HG02610 (cell line): ENCODE data around the gene DIAPH3.

Experiments
- ATAC-seq: cut with Tn5 transposase; IDR thresholded peaks from one replicate; pipeline ENCODE4 v1.9.1; 2021; ENCODE audit warnings: mild to moderate bottlenecking, moderate library complexity; ENCODE audit not compliant: unreplicated experiment

Gene DIAPH3

DNA sequence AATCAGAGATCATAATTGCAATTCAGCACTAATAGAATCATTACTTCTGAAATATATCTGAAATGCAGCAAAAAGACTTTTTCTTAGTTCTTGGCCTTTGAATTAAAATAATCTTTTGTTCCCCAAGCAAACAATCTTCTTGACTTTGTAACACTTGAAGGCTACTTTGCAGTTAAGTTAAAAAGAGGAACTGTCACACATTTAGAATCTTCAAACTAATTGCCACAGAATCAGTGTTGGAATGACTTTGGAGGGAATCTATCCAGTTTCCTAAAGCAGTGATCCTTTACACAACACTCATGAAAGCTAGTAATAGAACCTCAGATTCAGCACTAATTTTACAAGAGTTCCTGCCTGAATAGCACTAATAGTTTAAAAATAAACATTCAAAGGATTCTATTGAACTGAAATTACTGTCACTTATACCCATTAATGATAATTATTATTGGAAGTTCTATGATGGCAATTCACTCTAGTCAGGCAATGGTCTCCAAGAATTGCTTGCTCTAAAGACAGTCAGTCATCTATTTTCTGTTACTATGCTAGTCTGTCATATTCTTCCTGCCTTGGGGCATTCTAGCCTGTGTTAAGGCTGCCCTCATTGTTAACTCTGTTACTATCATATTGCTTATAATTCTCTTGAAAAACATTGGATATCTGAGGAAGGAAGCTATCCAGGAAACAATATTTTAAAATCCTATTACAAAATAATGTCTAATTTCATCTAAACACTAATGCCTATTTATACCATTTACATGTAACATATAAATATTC lies 362.4 kb downstream of the DIAPH3 start:
- ATAC-seq, result no peak

DNA sequence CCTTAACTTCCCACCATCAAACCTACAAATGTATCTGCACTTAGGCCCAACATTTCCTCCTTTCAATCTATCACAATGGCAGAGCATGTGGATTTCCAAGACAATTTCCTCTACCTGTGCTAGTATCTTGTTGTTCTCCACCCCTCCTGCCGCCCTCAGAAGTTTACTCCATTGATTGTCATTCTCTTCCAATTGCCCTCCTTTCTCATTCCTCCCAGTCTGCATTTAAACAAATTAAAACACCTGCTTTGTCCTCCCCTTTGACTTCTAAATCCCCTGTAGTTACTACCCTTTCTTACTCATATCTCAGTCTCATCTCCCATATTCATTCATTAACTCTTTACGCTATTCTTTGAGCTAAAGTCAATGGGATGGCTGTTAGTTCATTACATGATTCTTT lies 370.6 kb downstream of the DIAPH3 start:
- ATAC-seq, result no peak

DNA sequence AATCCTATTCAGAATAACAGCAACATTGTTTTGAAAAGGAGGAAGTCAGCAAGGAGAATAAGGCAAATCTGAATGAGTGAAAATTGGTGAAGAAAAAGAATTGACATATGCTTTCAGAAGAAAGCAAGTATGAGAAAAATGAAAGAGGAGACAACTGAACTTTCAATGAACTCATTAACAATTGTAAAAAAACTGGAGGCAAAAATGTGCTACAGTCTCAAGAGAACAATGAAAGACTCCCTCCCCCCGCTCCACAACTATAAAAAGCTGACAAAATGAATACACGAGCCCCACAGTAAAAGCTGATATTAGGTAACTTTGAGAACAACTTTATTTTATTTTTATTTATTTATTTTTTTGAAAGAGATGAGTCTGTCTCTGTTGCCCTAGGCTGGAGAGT lies 373.1 kb downstream of the DIAPH3 start:
- no peak for ATAC-seq

DNA sequence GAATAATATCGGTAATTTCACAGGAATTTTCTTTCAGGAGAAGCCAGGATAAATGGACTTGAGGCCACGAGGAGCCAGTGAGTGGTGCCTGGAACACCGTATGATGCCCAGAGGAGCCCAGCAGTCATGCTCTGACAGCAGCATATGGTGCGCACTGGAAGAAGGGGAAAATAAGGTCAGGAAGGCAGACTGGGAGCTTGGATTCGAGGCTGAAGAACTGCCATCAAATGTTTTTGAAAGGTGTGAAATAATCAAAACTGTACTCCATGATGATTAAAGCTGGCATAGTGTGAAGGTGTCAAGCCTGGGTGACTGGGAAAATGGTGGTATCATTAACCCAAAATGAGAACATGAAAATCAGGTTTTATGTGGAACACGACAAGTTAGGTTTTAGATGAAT lies 374.2 kb downstream of the DIAPH3 start:
- ATAC-seq, result no peak

DNA sequence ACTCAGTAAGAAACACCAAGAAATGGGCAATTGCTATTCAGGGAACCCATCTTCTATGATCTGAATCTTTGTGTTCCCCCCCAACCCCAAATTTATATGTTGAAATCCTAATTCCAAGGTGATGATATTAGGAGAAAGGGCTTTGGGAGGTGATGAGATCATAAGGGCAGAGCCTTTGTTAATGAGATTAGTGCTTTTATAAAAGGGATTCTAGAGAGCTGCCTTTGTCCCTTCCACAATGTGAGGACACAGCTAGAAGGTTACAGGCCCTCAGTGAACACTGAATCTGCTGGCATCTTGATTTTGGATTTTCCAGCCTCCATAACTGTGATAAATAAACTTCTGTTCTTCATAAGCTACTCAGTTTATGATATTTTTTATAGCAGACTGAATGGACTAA lies 376.0 kb downstream of the DIAPH3 start:
- ATAC-seq, result no peak

DNA sequence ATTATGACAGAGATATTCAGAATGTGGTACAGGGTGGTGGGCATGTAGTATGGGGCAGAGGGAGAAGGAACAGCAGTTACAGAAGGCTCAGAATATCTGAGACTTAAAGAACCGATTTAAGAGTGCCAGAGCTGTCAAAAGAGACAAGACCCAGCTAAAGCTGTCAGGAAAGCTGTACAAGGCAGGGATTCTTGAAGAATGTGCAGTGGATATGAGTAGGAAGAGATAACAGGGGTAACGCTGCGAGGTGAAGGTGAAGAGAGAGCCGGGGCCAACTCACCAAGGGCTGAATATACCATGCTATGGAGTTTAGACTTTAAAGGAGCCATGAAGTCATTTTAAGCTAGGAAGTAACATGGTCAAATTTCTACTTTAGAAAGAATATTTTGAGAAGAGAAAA lies 381.0 kb downstream of the DIAPH3 start:
- ATAC-seq, result no peak

DNA sequence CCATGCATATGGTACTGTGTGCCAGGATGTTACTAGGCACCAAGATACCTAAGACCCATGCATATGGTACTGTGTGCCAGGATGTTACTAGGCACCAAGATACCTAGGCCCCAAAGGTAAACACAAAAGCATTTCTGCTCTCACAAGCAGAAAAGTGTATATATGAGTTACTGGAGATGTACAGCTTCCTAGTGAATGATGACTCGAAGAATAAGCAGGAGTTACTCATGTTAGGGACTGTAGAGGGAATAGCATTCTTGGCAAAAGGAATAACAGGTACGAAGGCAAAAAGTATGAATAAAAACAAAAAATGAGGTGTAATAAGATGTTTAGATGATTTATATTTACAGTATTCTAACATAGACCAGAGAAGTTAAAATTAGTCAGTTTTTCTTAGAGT lies 383.7 kb downstream of the DIAPH3 start:
- no peak for ATAC-seq

DNA sequence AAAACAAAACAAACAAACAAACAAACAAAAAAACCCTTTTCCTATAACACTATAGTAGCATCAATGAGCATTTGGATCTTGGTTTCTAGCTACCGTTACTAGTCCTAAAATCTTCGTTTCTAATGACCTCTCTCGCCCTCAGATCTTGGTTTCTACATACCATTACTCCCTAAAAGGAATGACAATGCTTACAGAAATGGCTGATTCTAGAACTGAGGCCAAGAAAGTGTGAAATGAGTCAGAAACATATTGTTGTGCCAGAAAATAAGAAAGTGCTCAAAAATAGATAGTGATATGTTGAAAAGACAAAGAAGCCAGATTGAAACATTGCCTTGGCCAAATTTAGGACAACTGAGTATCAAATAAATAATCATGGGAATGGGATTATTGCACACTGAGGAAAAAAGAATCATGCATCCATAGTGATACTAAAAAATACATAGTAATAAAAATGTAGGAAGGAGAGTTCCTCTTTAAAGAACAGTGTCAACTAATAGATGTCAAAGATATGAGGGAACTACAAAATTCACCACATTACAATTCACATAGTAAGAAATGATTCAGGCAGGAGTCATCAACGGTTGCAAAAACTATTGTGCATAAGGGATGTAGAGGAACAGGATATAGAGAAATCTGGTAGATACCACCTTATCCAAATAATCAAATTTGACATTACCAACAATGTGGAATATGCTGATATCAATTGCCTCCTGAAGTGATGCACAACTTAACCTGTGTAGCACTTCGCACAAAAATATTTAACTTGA lies 386.6 kb downstream of the DIAPH3 start:
- ATAC-seq, result peak; percentile 73

DNA sequence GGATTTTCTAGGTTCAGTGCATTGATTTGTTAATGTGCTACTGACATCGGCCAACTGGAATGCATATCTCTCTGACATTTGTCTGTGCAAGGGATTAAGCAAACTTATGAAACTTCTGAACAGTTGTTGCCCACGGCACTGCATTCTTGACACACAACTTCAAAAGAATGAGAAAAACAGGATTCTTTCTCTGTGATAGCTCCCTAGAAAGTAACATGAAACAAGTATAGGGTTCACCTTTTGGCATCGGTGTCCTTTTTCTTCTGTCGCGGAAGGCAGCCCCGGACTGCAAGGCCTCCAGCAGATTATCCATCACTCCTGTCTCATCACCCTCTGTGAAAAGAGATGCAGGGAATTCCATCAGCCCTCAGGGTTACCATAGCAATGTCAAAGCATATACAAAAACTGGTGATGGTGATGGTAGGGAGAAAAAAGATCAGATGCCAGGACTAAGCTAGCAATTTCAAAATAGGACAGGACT lies 389.2 kb downstream of the DIAPH3 start:
- no peak for ATAC-seq

DNA sequence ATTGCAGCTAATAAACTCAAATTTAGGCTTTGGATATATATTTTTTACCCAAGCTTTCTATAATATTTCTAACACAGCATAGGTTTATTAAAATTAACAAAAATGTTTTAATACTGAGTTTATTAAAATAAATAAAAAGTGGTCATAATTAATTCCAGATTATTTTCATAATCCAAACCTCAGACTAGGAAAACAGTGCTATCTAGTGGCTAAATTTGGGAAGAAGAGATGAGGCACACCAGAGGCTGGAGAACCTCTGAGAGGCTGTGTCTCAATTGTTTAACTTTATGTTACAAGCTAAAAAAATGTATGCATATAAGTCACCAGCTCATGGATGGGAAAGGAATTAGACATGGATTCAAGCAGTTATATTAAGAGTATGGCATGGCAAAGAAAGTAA lies 392.5 kb downstream of the DIAPH3 start:
- ATAC-seq, result no peak

DNA sequence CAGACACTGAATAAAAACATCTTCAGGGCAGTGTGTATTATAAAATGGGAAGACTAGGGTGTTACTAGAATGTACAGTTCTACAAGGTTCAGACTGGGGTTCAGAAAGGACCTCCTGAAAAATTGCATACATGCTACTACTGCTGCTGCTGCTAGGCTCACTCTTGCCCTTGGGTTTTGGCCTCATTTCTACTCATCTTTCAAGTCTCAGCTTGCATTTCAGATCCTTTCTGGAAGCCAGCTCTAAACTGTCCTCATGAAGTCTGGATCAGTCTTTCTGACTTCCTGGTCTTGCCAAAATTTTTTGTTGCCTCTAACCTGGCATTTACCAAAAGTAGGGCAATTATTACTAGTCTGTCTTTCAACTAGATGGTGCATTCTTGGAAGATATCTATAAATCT lies 393.3 kb downstream of the DIAPH3 start:
- ATAC-seq, result no peak

DNA sequence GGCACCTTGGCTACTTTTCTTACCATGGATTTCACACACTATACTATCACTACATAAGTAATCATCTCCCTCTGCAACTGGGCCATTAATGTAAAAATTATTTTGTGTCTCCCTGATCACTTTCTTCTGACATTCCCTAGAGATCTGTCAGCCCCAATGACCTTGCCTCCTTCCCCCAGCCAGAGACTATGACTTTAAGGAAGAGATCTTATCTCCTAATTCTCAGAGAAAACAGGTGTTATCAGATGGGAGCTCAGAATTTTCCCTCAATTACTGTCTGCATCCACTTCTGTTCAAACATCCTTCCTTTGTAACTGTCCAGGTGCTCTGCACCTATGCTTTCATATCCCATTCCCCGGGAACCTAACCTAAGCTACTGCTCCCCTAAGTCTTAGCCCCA lies 397.5 kb downstream of the DIAPH3 start:
- no peak for ATAC-seq

DNA sequence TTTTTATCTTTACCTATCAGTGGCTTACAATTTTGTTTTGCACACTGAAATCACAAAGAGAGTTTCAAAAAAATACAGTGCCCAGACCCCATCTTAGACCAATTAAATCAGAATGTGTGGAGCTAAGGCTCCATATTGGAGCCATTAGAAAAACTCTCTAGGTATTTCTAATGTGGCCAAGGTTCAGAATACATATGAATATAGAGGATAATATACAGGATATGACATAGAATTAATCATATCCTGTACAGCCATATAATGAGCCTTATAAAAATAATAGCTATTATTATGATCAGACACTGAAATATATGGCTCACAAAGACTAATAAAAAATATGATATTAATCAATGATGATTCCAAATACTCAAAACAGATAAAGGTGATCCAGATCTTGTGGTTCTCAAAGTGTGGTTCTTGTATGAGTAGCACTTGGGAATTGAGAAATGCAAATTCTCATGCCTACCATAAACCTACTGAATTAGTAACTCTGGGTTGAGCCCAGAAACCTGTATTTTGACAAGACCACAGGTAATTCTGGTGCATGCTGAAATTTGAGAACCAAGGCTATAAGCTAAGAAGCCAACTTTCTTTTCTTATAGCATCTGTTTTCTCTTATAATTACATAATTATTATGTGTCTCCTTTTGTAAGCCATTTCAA lies 408.0 kb downstream of the DIAPH3 start:
- ATAC-seq, result no peak

DNA sequence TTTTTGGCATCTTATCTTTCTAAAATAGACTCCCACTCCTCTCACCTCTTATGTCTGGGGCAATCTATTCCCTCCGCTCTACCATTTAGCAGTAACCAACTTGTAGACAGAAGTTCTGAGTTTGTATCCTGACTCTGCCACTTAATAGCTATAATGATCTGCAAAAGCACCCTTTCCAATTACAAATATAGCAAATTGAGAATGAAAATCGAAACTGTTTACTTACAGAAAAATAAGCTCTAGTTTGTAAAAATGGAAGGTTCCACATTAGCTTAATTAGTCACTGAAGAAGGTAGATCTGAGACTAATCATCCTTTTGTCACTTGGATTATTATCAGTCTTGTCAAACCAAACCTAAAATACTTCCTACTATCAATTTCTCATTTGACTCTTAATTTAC lies 409.3 kb downstream of the DIAPH3 start:
- ATAC-seq, result no peak

DNA sequence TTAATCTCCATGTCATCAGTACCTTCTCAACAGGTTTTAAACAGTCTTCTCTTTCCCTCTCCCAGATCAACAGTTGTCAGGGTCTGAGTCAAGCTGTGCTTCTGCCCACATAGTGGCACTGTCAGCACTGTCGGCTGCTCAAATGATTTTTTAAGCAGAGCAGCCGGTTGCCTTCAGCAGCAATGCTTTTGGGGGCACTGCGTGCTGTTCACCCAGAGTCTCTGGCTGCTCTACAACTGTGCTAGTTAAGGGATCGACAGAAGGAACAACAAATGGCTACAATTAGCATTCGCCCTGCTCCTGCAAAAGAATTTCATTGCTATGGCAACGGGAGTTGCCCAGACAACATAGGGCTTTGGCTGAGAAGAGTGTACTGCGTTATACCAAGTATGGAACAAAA lies 412.9 kb downstream of the DIAPH3 start:
- no peak for ATAC-seq

DNA sequence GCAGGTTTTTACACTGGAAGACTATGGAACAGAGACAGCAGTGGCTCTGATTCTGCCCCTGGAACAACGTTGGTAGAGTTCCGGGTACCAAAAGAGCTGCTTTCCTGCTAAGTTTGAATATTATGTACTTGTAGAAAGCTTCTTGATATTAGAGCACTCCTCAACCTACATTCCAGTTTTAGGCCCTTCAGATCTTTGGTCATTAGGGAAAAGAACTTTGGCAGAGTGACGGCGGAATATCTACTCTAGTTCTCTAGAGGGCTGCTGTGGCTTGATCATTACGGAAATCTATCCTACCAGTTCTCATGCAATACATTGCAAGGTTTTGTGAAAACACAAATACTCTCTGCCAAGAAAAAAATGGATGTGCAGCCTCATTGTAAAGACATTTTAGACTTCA lies 415.7 kb downstream of the DIAPH3 start:
- ATAC-seq, result no peak

DNA sequence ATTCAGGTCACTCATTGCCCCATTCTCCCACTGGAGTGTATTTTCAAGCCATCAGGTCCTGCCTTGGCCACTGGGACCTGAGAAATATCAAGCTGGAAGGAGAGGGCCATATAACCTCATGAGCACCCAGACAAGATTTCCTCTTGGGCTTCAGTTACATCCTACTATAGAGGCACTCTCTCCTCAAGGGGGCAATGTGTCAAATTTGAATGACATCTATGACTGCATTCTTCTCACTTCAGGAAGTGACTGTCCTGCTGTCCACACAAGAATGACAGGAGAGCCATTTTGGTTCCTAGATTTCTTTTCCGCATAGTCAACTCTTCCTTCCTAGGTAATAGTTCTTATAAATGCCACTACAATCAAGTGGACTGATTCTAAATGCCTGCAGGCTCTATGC lies 416.2 kb downstream of the DIAPH3 start:
- no peak for ATAC-seq

DNA sequence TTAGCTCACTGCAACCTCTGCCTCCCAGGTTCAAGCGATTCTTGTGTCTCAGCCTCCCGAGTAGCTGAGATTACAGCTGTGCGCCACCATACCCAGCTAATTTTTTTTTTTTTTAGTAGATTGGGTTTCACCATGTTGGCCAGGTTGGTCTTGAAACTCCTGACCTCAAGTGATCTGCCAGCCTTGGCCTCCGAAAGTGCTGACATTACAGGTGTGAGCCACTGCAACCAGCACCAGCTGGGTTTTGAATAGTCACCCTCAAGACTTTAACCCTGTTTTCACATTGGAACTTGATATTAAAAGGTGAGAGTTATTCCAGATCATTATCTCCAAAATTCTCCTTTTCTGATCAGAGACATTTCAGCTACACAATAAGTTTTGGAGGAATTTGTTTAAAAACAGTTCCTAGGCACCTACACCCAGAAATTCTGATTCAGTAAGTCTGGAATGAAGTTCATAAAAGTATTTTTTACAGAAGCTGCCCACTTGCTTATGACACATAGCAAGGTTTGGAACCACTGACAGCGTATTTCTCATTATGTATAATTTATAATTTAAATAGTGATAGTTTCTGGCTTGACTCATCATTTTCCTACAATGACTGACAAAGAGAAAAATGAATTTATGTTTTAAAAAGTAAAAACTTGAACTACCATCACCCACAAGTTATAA lies 417.3 kb downstream of the DIAPH3 start:
- no peak for ATAC-seq

DNA sequence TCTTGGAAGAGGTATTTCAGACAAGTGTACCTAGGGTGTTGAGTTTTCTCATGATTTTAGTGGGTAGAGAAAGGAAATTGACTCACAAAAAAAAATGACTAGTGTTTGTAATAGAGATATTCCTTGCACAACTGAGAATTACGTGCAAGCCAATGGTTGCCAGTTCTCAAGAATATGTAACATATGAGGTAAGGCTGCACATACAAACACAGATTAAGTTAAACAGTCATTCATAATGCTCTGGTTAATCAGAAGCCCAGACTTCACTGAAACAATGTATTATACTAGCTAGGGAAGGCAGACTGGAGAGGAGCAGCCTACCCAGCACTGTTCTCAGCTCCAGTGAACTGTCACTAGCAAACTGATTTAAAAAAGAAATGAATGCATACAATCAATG lies 418.3 kb downstream of the DIAPH3 start:
- ATAC-seq, result no peak

DNA sequence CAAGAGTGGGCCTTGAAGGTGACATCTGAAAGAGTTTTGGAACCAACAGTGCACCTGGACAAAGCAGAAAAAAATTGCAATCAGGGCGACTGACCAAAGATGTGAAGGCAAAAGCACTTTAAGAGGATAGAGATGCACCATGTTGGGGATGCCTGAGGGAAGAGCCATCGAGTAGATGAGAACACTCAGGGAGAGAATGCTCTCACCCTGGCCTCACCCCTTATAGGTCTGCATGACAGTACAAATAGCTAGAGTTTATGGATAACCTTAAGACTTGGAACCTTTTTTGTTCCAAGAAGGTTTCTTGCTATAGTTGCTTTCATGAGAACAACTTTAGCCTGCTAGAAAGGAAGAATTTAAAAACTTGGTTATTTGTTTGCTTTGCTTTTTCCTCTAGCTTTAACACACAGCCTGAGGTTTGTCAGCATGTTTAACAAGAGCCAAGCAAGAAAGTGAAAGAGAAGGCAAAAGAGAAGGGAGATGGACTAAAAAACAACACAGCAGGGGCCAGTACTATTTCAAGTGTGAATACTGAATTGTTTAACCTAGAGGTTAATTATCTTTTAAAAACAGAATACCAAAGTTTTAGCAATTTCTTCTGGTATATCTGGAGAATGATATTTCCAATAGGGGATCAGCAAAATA lies 418.9 kb downstream of the DIAPH3 start:
- peak; percentile 45 for ATAC-seq

DNA sequence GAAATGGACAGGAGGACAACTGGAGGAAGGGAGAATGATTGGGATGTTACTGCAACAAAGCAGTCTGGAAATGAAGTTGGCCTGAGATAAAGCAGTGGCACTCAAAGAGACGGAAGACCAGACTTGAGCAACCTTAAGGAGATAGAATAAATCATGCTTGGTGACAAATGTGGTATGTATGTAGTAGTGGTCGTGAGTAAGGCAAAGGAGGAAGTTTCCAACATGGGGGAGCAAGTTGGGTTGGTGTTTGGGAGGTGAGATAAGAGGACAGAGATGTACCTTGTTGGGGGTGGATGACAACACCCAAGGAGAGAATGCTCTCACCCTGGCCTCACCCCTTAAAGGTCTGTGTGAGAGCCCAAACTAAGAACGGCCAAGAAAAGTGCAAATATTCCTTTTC lies 420.5 kb downstream of the DIAPH3 start:
- ATAC-seq, result no peak
